ENCODE measurements around the gene PRKCA. TPM values are rescaled to one million over a fixed set of nuclear protein-coding genes. Genes with fewer than 3 reads are reported as not detected.

The PRKCA gene
- total and polyA plus RNA-seq, 2 donors = 15.6 to 24.4 TPM

- DNase-seq (ENCODE audit: extremely low spot score) = no peak
- Histone ChIP-seq H3K4me3 (ENCODE audit: low read depth, low read length) (no peak overlapping the region), H3K36me3 (ENCODE audit: insufficient read depth) (no peaks in the 10 kb centered on the region), H3K27ac (ENCODE audit: low read depth) (no peak overlapping the region), H3K4me1 (ENCODE audit: insufficient read depth) (no peaks in the 10 kb centered on the region)
- 74% methylated on average over 11 of the region's 11 CpGs for WGBS
Observed at GRCh38 chr17:66415366-66416206, 113.2 kb downstream of the PRKCA start.

- no peak overlapping the region for H3K4me3 ChIP-seq (ENCODE audit: low read depth, low read length)
- DNase-seq (ENCODE audit: extremely low spot score) = no peak
- WGBS = 85% methylated on average over 12 of the region's 12 CpGs
- no peaks in the 10 kb centered on the region for H3K4me1 ChIP-seq (ENCODE audit: insufficient read depth)
- H3K36me3 ChIP-seq (ENCODE audit: insufficient read depth) = no peaks in the 10 kb centered on the region
- no peak overlapping the region for H3K27ac ChIP-seq (ENCODE audit: low read depth)
Observed at GRCh38 chr17:66416207-66416940, 114.0 kb downstream of the PRKCA start.

- Histone ChIP-seq H3K36me3 (ENCODE audit: insufficient read depth) (no peaks in the 10 kb centered on the region), H3K4me3 (ENCODE audit: low read depth, low read length) (no peak overlapping the region), H3K4me1 (ENCODE audit: insufficient read depth) (no peaks in the 10 kb centered on the region), H3K27ac (ENCODE audit: low read depth) (no peak overlapping the region)
- 88% methylated on average over 2 of the region's 2 CpGs for WGBS
- no peak for DNase-seq (ENCODE audit: extremely low spot score)
Observed at GRCh38 chr17:66417300-66417719, 114.9 kb downstream of the PRKCA start.

GRCh38 chr17:66420961-66421371 is 118.6 kb downstream of the PRKCA start:
- DNase-seq (ENCODE audit: extremely low spot score) = no peak
- 79% methylated on average over 3 of the region's 3 CpGs for WGBS
- H3K4me1 ChIP-seq (ENCODE audit: insufficient read depth) = no peaks in the 10 kb centered on the region
- no peak overlapping the region for H3K27ac ChIP-seq (ENCODE audit: low read depth)
- no peaks in the 10 kb centered on the region for H3K36me3 ChIP-seq (ENCODE audit: insufficient read depth)
- no peak overlapping the region for H3K4me3 ChIP-seq (ENCODE audit: low read depth, low read length)

- Histone ChIP-seq H3K4me3 (ENCODE audit: low read depth, low read length) (no peak overlapping the region), H3K27ac (ENCODE audit: low read depth) (no peak overlapping the region), H3K36me3 (ENCODE audit: insufficient read depth) (no peaks in the 10 kb centered on the region), H3K4me1 (ENCODE audit: insufficient read depth) (no peaks in the 10 kb centered on the region)
- 83% methylated on average over 2 of the region's 2 CpGs for WGBS
- DNase-seq (ENCODE audit: extremely low spot score) = no peak
Observed at GRCh38 chr17:66422186-66422585, 119.8 kb downstream of the PRKCA start.

- H3K4me1 ChIP-seq (ENCODE audit: insufficient read depth) = no peaks in the 10 kb centered on the region
- WGBS = 68% methylated on average over 10 of the region's 10 CpGs
- H3K4me3 ChIP-seq (ENCODE audit: low read depth, low read length) = no peak overlapping the region
- no peak overlapping the region for H3K27ac ChIP-seq (ENCODE audit: low read depth)
- H3K36me3 ChIP-seq (ENCODE audit: insufficient read depth) = no peaks in the 10 kb centered on the region
- no peak for DNase-seq (ENCODE audit: extremely low spot score)
Observed at GRCh38 chr17:66423056-66423955, 120.9 kb downstream of the PRKCA start.

- DNase-seq (ENCODE audit: extremely low spot score) = no peak
- 93% methylated on average over 12 of the region's 12 CpGs for WGBS
- no peaks in the 10 kb centered on the region for H3K36me3 ChIP-seq (ENCODE audit: insufficient read depth)
- no peak overlapping the region for H3K4me3 ChIP-seq (ENCODE audit: low read depth, low read length)
- no peak overlapping the region for H3K27ac ChIP-seq (ENCODE audit: low read depth)
- no peaks in the 10 kb centered on the region for H3K4me1 ChIP-seq (ENCODE audit: insufficient read depth)
Observed at GRCh38 chr17:66425756-66426396, 123.5 kb downstream of the PRKCA start.

GRCh38 chr17:66426397-66427033 is 124.1 kb downstream of the PRKCA start:
- Histone ChIP-seq H3K27ac (ENCODE audit: low read depth) (no peak overlapping the region), H3K4me3 (ENCODE audit: low read depth, low read length) (no peak overlapping the region), H3K36me3 (ENCODE audit: insufficient read depth) (no peaks in the 10 kb centered on the region), H3K4me1 (ENCODE audit: insufficient read depth) (no peaks in the 10 kb centered on the region)
- DNase-seq (ENCODE audit: extremely low spot score) = no peak
- WGBS = 78% methylated on average over 6 of the region's 6 CpGs

GRCh38 chr17:66427134-66427533 is 124.7 kb downstream of the PRKCA start:
- Histone ChIP-seq H3K4me3 (ENCODE audit: low read depth, low read length) (no peak overlapping the region), H3K36me3 (ENCODE audit: insufficient read depth) (no peaks in the 10 kb centered on the region), H3K4me1 (ENCODE audit: insufficient read depth) (no peaks in the 10 kb centered on the region), H3K27ac (ENCODE audit: low read depth) (no peak overlapping the region)
- DNase-seq (ENCODE audit: extremely low spot score) = no peak
- 98% methylated on average over 3 of the region's 3 CpGs for WGBS

GRCh38 chr17:66429680-66430079 is 127.3 kb downstream of the PRKCA start:
- Histone ChIP-seq H3K4me3 (ENCODE audit: low read depth, low read length) (no peak overlapping the region), H3K4me1 (ENCODE audit: insufficient read depth) (peaks cover 1% of the 10 kb centered on the region), H3K36me3 (ENCODE audit: insufficient read depth) (no peaks in the 10 kb centered on the region), H3K27ac (ENCODE audit: low read depth) (no peak overlapping the region)
- no peak for DNase-seq (ENCODE audit: extremely low spot score)
- WGBS = 92% methylated on average over 1 of the region's 1 CpG

- Histone ChIP-seq H3K36me3 (ENCODE audit: insufficient read depth) (no peaks in the 10 kb centered on the region), H3K4me3 (ENCODE audit: low read depth, low read length) (no peak overlapping the region), H3K4me1 (ENCODE audit: insufficient read depth) (peaks cover 1% of the 10 kb centered on the region), H3K27ac (ENCODE audit: low read depth) (no peak overlapping the region)
- 81% methylated on average over 8 of the region's 8 CpGs for WGBS
- no peak for DNase-seq (ENCODE audit: extremely low spot score)
Observed at GRCh38 chr17:66430846-66431795, 128.7 kb downstream of the PRKCA start.

GRCh38 chr17:66431910-66432309 is 129.5 kb downstream of the PRKCA start:
- H3K27ac ChIP-seq (ENCODE audit: low read depth) = peak overlapping the region; percentile 60
- H3K4me1 ChIP-seq (ENCODE audit: insufficient read depth) = peaks cover 1% of the 10 kb centered on the region
- 40% methylated on average over 5 of the region's 5 CpGs for WGBS
- H3K4me3 ChIP-seq (ENCODE audit: low read depth, low read length) = no peak overlapping the region
- no peaks in the 10 kb centered on the region for H3K36me3 ChIP-seq (ENCODE audit: insufficient read depth)
- DNase-seq (ENCODE audit: extremely low spot score) = no peak
